Neural progenitor cell (in vitro differentiated cells): Measurements from ENCODE around the gene DLG2. TPM values are rescaled to one million over a fixed set of nuclear protein-coding genes. Genes with fewer than 3 reads are reported as not detected.

Source experiments
- DNase-seq: peaks from one replicate; pipeline ENCODE4 v3.0.0-alpha.2; 2016; ENCODE audit warnings: low spot score
- H2AFZ ChIP-seq: fragments of 200-600 bp; sonication (generic); replicated peaks from 2 replicates; pipeline ENCODE4 v1.6.1; 2016; ENCODE audit warnings: antibody characterized with exemption
- H3F3A ChIP-seq: fragments of 200-600 bp; sonication (generic); 2 replicates; pipeline ENCODE4 v1.6.1; 2016; ENCODE audit warnings: antibody characterized with exemption, low read depth
- H3K27ac ChIP-seq: fragments of 200-600 bp; sonication (generic); 2 replicates; pipeline ENCODE4 v1.5.1; 2016; ENCODE audit warnings: mild to moderate bottlenecking
- H3K27me3 ChIP-seq: fragments of 200-600 bp; sonication (generic); 2 replicates; pipeline ENCODE4 v1.6.1; 2016; ENCODE audit warnings: mild to moderate bottlenecking, moderate library complexity
- H3K36me3 ChIP-seq: fragments of 200-600 bp; sonication (generic); 2 replicates; pipeline ENCODE4 v1.5.1; 2016
- H3K4me1 ChIP-seq: fragments of 200-600 bp; sonication (generic); 2 replicates; pipeline ENCODE4 v1.6.1; 2016; ENCODE audit warnings: mixed run types
- H3K4me2 ChIP-seq: fragments of 200-600 bp; sonication (generic); 2 replicates; pipeline ENCODE4 v1.6.1; 2016
- H3K4me3 ChIP-seq: fragments of 200-600 bp; sonication (generic); 2 replicates; pipeline ENCODE4 v1.5.1; 2016
- H3K79me2 ChIP-seq: fragments of 200-600 bp; sonication (generic); 2 replicates; pipeline ENCODE4 v1.6.1; 2016; ENCODE audit warnings: low read depth
- H3K9ac ChIP-seq: fragments of 200-600 bp; sonication (generic); 2 replicates; pipeline ENCODE4 v1.6.1; 2016
- H3K9me3 ChIP-seq: fragments of 200-600 bp; sonication (generic); 2 replicates; pipeline ENCODE4 v1.5.1; 2016; ENCODE audit warnings: low read depth
- H4K20me1 ChIP-seq: fragments of 200-600 bp; sonication (generic); 2 replicates; pipeline ENCODE4 v1.6.1; 2016; ENCODE audit warnings: low read depth
- H3K27ac Mint-ChIP-seq: 3 replicates; pipeline ENCODE4 v1.8.0; 2021; ENCODE audit warnings: mixed read lengths
- H3K27me3 Mint-ChIP-seq: 2 replicates; pipeline ENCODE4 v1.8.0; 2022; ENCODE audit warnings: low read depth, mild to moderate bottlenecking, inconsistent platforms, moderate library complexity, mixed read lengths; ENCODE audit not compliant: insufficient read depth
- H3K36me3 Mint-ChIP-seq: 3 replicates; pipeline ENCODE4 v1.8.0; 2021; ENCODE audit warnings: mixed read lengths
- H3K4me1 Mint-ChIP-seq: 3 replicates; pipeline ENCODE4 v1.8.0; 2021; ENCODE audit warnings: mixed read lengths
- H3K4me3 Mint-ChIP-seq: 3 replicates; pipeline ENCODE4 v1.8.0; 2021; ENCODE audit warnings: mild to moderate bottlenecking, moderate library complexity, mixed read lengths
- H3K9me3 Mint-ChIP-seq: 3 replicates; pipeline ENCODE4 v1.8.0; 2020; ENCODE audit warnings: mixed read lengths
- CTCF ChIP-seq: fragments of 200-600 bp; sonication (generic); IDR thresholded peaks from 2 replicates; pipeline ENCODE4 v1.5.1; 2017; ENCODE audit warnings: antibody characterized with exemption, mild to moderate bottlenecking
- EZH2 ChIP-seq: fragments of 200-600 bp; sonication (generic); IDR thresholded peaks from 2 replicates; pipeline ENCODE4 v1.6.1; 2017; ENCODE audit warnings: antibody characterized with exemption, mild to moderate bottlenecking, moderate library complexity
- EZH2phosphoT487 ChIP-seq: fragments of 200-600 bp; sonication (generic); IDR thresholded peaks from 2 replicates; pipeline ENCODE4 v1.6.1; 2017; ENCODE audit warnings: antibody characterized with exemption
- total RNA-seq: library from RNA; depleted of rRNA; stranded (reverse); fragments of >200 nt; gene quantifications from 2 replicates; pipeline ENCODE4 v1.2.3, GENCODE V29; 2015; ENCODE audit warnings: low replicate concordance

The DLG2 gene
- total RNA-seq, 1 donor from 2014 or later = 7.5 TPM

GRCh38 chr11:83768489-83768888 lies 1858.7 kb downstream of the DLG2 start:
- H3K27me3 ChIP-seq = no peaks in the 10 kb centered on the region
- peaks cover 8% of the 10 kb centered on the region for H3K4me1 ChIP-seq
- H3K79me2 ChIP-seq = no peaks in the 10 kb centered on the region
- H3K9me3 ChIP-seq = no peaks in the 10 kb centered on the region
- H3K27ac ChIP-seq = no peak overlapping the region
- no peaks in the 10 kb centered on the region for H4K20me1 ChIP-seq
- Mint-ChIP-seq H3K4me1 (no peaks in the 10 kb centered on the region), H3K27ac (no peak overlapping the region), H3K9me3 (no peaks in the 10 kb centered on the region), H3K36me3 (no peaks in the 10 kb centered on the region), H3K4me3 (no peak overlapping the region), H3K27me3 (no peaks in the 10 kb centered on the region)
- H3K4me2 ChIP-seq = no peak overlapping the region
- H3K4me3 ChIP-seq = no peak overlapping the region
- H3K36me3 ChIP-seq = no peaks in the 10 kb centered on the region
- no peak for TF ChIP-seq CTCF
- TF ChIP-seq EZH2 = no peak
- no peak for TF ChIP-seq EZH2phosphoT487
- DNase-seq = no peak
- no peak overlapping the region for H3K9ac ChIP-seq
- no peak overlapping the region for H2AFZ ChIP-seq
- H3F3A ChIP-seq = peaks cover 7% of the 10 kb centered on the region

GRCh38 chr11:83766932-83767331 lies 1860.2 kb downstream of the DLG2 start:
- peaks cover 8% of the 10 kb centered on the region for H3K4me1 ChIP-seq
- no peak overlapping the region for H3K27ac Mint-ChIP-seq
- peaks cover 7% of the 10 kb centered on the region for H3F3A ChIP-seq
- H3K4me1 Mint-ChIP-seq = no peaks in the 10 kb centered on the region
- H3K9ac ChIP-seq = no peak overlapping the region
- no peaks in the 10 kb centered on the region for H3K36me3 Mint-ChIP-seq
- no peak overlapping the region for H3K27ac ChIP-seq
- no peaks in the 10 kb centered on the region for H3K27me3 Mint-ChIP-seq
- no peaks in the 10 kb centered on the region for H3K9me3 ChIP-seq
- no peaks in the 10 kb centered on the region for H3K9me3 Mint-ChIP-seq
- no peak overlapping the region for H3K4me2 ChIP-seq
- H3K79me2 ChIP-seq = no peaks in the 10 kb centered on the region
- no peak overlapping the region for H3K4me3 Mint-ChIP-seq
- H3K4me3 ChIP-seq = no peak overlapping the region
- H4K20me1 ChIP-seq = no peaks in the 10 kb centered on the region
- DNase-seq = no peak
- no peaks in the 10 kb centered on the region for H3K36me3 ChIP-seq
- TF ChIP-seq EZH2phosphoT487 = no peak
- no peak for TF ChIP-seq EZH2
- no peak for TF ChIP-seq CTCF
- H3K27me3 ChIP-seq = no peaks in the 10 kb centered on the region
- no peak overlapping the region for H2AFZ ChIP-seq

GRCh38 chr11:83764643-83765042 lies 1862.5 kb downstream of the DLG2 start:
- Histone ChIP-seq H3F3A (no peaks in the 10 kb centered on the region), H3K27ac (no peak overlapping the region), H2AFZ (no peak overlapping the region), H4K20me1 (no peaks in the 10 kb centered on the region), H3K4me1 (no peaks in the 10 kb centered on the region), H3K9me3 (no peaks in the 10 kb centered on the region), H3K4me3 (no peak overlapping the region), H3K79me2 (no peaks in the 10 kb centered on the region), H3K36me3 (no peaks in the 10 kb centered on the region), H3K27me3 (no peaks in the 10 kb centered on the region), H3K4me2 (no peak overlapping the region), H3K9ac (no peak overlapping the region)
- H3K4me3 Mint-ChIP-seq = no peak overlapping the region
- no peak overlapping the region for H3K27ac Mint-ChIP-seq
- H3K36me3 Mint-ChIP-seq = no peaks in the 10 kb centered on the region
- no peak for DNase-seq
- no peaks in the 10 kb centered on the region for H3K27me3 Mint-ChIP-seq
- no peaks in the 10 kb centered on the region for H3K9me3 Mint-ChIP-seq
- no peak for TF ChIP-seq CTCF
- TF ChIP-seq EZH2phosphoT487 = no peak
- TF ChIP-seq EZH2 = no peak
- H3K4me1 Mint-ChIP-seq = peaks cover under 1% of the 10 kb centered on the region

GRCh38 chr11:83760932-83761331 lies 1866.2 kb downstream of the DLG2 start:
- no peak overlapping the region for H2AFZ ChIP-seq
- peaks cover 8% of the 10 kb centered on the region for H3K4me1 ChIP-seq
- no peaks in the 10 kb centered on the region for H3K79me2 ChIP-seq
- no peaks in the 10 kb centered on the region for H3K27me3 ChIP-seq
- H3K27ac ChIP-seq = no peak overlapping the region
- TF ChIP-seq EZH2 (no peak), EZH2phosphoT487 (no peak), CTCF (no peak)
- no peak overlapping the region for H3K4me3 Mint-ChIP-seq
- no peaks in the 10 kb centered on the region for H3F3A ChIP-seq
- DNase-seq = no peak
- no peaks in the 10 kb centered on the region for H3K36me3 Mint-ChIP-seq
- no peaks in the 10 kb centered on the region for H3K9me3 Mint-ChIP-seq
- H3K27ac Mint-ChIP-seq = no peak overlapping the region
- no peak overlapping the region for H3K9ac ChIP-seq
- H3K4me1 Mint-ChIP-seq = peaks cover 6% of the 10 kb centered on the region
- H3K9me3 ChIP-seq = no peaks in the 10 kb centered on the region
- H3K4me3 ChIP-seq = no peak overlapping the region
- H3K36me3 ChIP-seq = no peaks in the 10 kb centered on the region
- H4K20me1 ChIP-seq = no peaks in the 10 kb centered on the region
- no peak overlapping the region for H3K4me2 ChIP-seq
- H3K27me3 Mint-ChIP-seq = peaks cover 3% of the 10 kb centered on the region
